SU-DHL-6 (cell line): ENCODE results near the gene JPH3.

Experiments
- H2AFZ ChIP-seq: fragments of 200-600 bp; sonication (generic); 2 replicates; pipeline ENCODE4 v1.6.1; 2014; ENCODE audit warnings: low read depth, mild to moderate bottlenecking, moderate library complexity, mixed read lengths, antibody characterized with exemption, low read length; ENCODE audit not compliant: severe bottlenecking
- H3F3A ChIP-seq: fragments of 200-600 bp; shearing (Covaris generic); 2 replicates; pipeline ENCODE4 v1.6.0; 2016; ENCODE audit warnings: antibody characterized with exemption, mild to moderate bottlenecking; ENCODE audit not compliant: insufficient read depth
- H3K27ac ChIP-seq: fragments of 200-600 bp; sonication (generic); 2 replicates; pipeline ENCODE4 v1.5.1; 2016; ENCODE audit warnings: low read depth, mild to moderate bottlenecking, low read length, moderate library complexity, mixed read lengths
- H3K27me3 ChIP-seq: fragments of 200-600 bp; sonication (generic), shearing (Covaris generic); 2 replicates; pipeline ENCODE4 v1.6.0; 2014; ENCODE audit warnings: mild to moderate bottlenecking, low read length
- H3K36me3 ChIP-seq: fragments of 200-600 bp; sonication (generic); 2 replicates; pipeline ENCODE4 v1.6.1; 2014; ENCODE audit warnings: mild to moderate bottlenecking, low read length, mixed read lengths
- H3K4me2 ChIP-seq: fragments of 300-600, 200-600 bp; shearing (Covaris generic), sonication (generic); 2 replicates; pipeline ENCODE4 v1.6.0; 2014; ENCODE audit warnings: low read length, low read depth, mild to moderate bottlenecking; ENCODE audit not compliant: poor library complexity, severe bottlenecking
- H3K4me3 ChIP-seq: fragments of 200-600 bp; sonication (generic); 2 replicates; pipeline ENCODE4 v1.5.1; 2014; ENCODE audit warnings: antibody characterized with exemption, low read length, mild to moderate bottlenecking, mixed read lengths; ENCODE audit not compliant: insufficient read depth, poor library complexity, severe bottlenecking
- H3K79me2 ChIP-seq: fragments of 200-600 bp; sonication (generic); 2 replicates; pipeline ENCODE4 v1.6.1; 2014; ENCODE audit warnings: mild to moderate bottlenecking, low read length, moderate library complexity; ENCODE audit not compliant: insufficient read depth
- H3K9ac ChIP-seq: fragments of 200-600 bp; sonication (generic); 2 replicates; pipeline ENCODE4 v1.7.0; 2014; ENCODE audit warnings: mild to moderate bottlenecking, low read length
- H3K9me2 ChIP-seq: fragments of 200-600 bp; sonication (generic); replicated peaks from 2 replicates; pipeline ENCODE4 v1.6.1; 2014; ENCODE audit warnings: low read length; ENCODE audit not compliant: insufficient read depth
- H3K9me3 ChIP-seq: fragments of 200-600 bp; sonication (generic); 2 replicates; pipeline ENCODE4 v1.6.1; 2014; ENCODE audit warnings: low read length, mixed read lengths; ENCODE audit not compliant: insufficient read depth
- H4K20me1 ChIP-seq: fragments of 200-600 bp; sonication (generic); 2 replicates; pipeline ENCODE4 v1.6.1; 2014; ENCODE audit warnings: low read depth, mild to moderate bottlenecking, antibody characterized with exemption, low read length, moderate library complexity, mixed read lengths
- CTCF ChIP-seq: fragments of 200-600 bp; sonication (generic); IDR thresholded peaks from one replicate; pipeline ENCODE4 v1.5.1; 2017; ENCODE audit warnings: antibody characterized with exemption, mild to moderate bottlenecking, low read length, moderate library complexity; ENCODE audit not compliant: insufficient read depth, poor library complexity, severe bottlenecking
- EZH2phosphoT487 ChIP-seq: fragments of 200-600 bp; sonication (generic), shearing (Covaris generic); conservative IDR thresholded peaks from 2 replicates; pipeline ENCODE4 v1.6.1; 2018; ENCODE audit warnings: mild to moderate bottlenecking, antibody characterized with exemption, low read length, moderate library complexity, mixed read lengths

JPH3 gene

GRCh38 chr16:87709677-87710076 is 107.4 kb downstream of the JPH3 start:
- H3K4me3 ChIP-seq, result no peak overlapping the region
- no peaks in the 10 kb centered on the region for H4K20me1 ChIP-seq
- no peaks in the 10 kb centered on the region for H3K9me3 ChIP-seq
- no peak overlapping the region for H2AFZ ChIP-seq
- H3K9me2 ChIP-seq, result no peaks in the 10 kb centered on the region
- peaks cover 4% of the 10 kb centered on the region; the same call in 1 of the 2 replicates for H3K36me3 ChIP-seq
- no peak overlapping the region for H3K4me2 ChIP-seq
- no peak overlapping the region for H3K27ac ChIP-seq
- no peaks in the 10 kb centered on the region; the same call in 1 of the 2 replicates for H3K79me2 ChIP-seq
- TF ChIP-seq CTCF (no peak), EZH2phosphoT487 (no peak)
- H3K27me3 ChIP-seq, result no peaks in the 10 kb centered on the region
- peaks cover 4% of the 10 kb centered on the region; the same call in 1 of the 2 replicates for H3F3A ChIP-seq
- H3K9ac ChIP-seq, result no peak overlapping the region

- Histone ChIP-seq H3K27me3 (no peaks in the 10 kb centered on the region), H3K9me3 (no peaks in the 10 kb centered on the region), H3K36me3 (peaks cover 4% of the 10 kb centered on the region; the same call in 1 of the 2 replicates), H3K9me2 (no peaks in the 10 kb centered on the region), H4K20me1 (no peaks in the 10 kb centered on the region), H3F3A (peaks cover 4% of the 10 kb centered on the region; the same call in 1 of the 2 replicates), H3K9ac (no peak overlapping the region), H3K79me2 (no peaks in the 10 kb centered on the region; the same call in 1 of the 2 replicates), H3K4me2 (no peak overlapping the region), H3K4me3 (no peak overlapping the region), H3K27ac (no peak overlapping the region), H2AFZ (no peak overlapping the region)
- TF ChIP-seq CTCF (no peak), EZH2phosphoT487 (no peak)
Measured at GRCh38 chr16:87710887-87711286, 108.6 kb downstream of the JPH3 start.

GRCh38 chr16:87712184-87712762 is 110.0 kb downstream of the JPH3 start:
- Histone ChIP-seq H3K9me2 (no peaks in the 10 kb centered on the region), H3K9ac (peak overlapping the region; percentile 12; the same call in 1 of the 2 replicates), H3F3A (peaks cover 4% of the 10 kb centered on the region; the same call in 1 of the 2 replicates), H3K79me2 (no peaks in the 10 kb centered on the region; the same call in 1 of the 2 replicates), H4K20me1 (no peaks in the 10 kb centered on the region), H3K9me3 (no peaks in the 10 kb centered on the region), H3K27ac (peak overlapping the region; percentile 92), H3K36me3 (peaks cover 4% of the 10 kb centered on the region; the same call in 1 of the 2 replicates), H2AFZ (no peak overlapping the region), H3K4me3 (no peak overlapping the region), H3K4me2 (no peak overlapping the region), H3K27me3 (no peaks in the 10 kb centered on the region)
- TF ChIP-seq CTCF (no peak), EZH2phosphoT487 (no peak)
